Stimulated activated CD8-positive, alpha-beta memory T cell treated with anti-CD3 and anti-CD28 coated beads, Interleukin-7, amount 100 ng/mL, for 24 hours (primary cell): ENCODE results near the gene SLC22A23.

Experiments used
- DNase-seq: peaks from one replicate; pipeline ENCODE4 v3.0.0-alpha.2; 2020; ENCODE audit warnings: low read depth

SLC22A23 gene

GRCh38 chr6:3369985-3370360, 86.9 kb downstream of the SLC22A23 start:
- DNase-seq, result no peak

GRCh38 chr6:3368685-3369084, 88.2 kb downstream of the SLC22A23 start:
- no peak for DNase-seq

DNA sequence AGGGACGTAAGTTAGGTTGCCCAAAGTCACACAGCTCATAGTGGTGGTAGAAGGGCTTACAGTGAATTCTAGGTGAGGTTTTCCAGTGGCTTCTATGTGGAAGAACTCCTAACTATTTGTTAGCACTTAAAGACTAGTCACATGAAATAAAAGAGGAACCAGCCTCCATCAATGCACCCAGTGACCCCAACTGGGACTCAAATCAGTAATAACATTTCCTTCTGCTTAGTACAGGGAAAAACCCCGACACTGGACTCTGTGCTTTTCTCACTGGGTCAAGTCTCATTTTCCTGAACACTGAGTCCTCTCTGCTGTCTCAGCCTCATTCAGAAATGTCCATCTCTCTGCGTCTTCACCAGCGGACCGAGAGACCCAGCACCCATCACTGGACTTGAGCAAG, 89.2 kb downstream of the SLC22A23 start:
- DNase-seq, result no peak

DNA sequence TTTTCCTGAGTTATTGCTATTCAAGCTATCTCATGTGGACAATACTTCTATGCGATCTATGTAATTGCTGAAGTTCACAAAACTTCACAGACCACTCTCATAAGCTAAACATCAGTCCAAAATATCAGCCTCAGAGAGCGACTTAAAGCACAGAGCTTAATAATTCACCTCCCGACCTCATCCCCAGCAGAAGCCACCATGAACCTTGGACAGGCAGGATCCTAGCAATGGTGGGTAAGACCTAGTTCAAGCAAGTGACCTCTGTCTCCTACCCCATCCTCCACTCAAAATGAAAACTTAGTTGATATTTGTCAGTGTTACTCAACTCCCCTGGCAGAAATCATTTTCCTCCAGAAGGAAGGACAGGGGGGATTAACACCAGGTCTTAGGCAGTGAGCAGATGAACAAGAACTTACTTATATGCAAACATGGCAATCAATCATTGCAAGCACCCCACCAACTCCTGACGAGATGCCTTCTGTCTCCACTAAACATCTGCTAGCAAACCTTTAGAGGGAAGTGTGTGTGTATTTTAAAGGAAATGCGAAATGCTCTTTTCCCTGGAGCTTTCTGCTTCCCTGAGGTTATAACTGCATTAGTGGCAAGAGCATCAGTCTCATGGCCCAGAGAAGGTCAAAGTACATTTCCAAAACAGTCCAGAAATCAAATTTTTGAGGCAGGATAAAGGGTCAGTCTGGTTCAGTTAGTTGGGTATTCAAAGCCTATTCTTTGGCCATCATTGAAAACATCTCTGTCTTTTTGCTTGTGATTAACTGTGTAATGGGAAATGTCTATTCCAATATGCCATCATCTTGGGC, 90.0 kb downstream of the SLC22A23 start:
- no peak for DNase-seq

DNA sequence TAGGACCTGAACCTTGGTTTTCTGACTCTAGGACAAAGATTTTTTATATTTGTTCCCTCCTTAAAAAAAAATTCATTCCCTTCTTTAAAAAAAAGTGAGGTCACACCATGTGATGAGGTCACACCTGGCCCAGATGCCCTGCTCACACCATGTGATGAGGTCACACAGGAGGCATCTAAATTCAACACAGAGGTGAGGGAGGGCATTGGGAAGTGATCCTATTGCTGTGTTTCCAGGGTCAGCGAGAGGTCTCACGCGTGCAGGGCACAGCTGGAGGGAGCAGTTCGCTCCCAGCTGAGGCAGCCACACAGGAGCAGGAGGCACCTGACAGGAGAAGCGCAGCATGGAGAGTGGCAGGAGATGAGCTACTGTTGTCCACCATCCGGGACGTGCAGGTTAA, 92.5 kb downstream of the SLC22A23 start:
- no peak for DNase-seq

- no peak for DNase-seq
These were observed 93.4 kb downstream of the SLC22A23 start for GRCh38 chr6:3363296-3364025.

DNA sequence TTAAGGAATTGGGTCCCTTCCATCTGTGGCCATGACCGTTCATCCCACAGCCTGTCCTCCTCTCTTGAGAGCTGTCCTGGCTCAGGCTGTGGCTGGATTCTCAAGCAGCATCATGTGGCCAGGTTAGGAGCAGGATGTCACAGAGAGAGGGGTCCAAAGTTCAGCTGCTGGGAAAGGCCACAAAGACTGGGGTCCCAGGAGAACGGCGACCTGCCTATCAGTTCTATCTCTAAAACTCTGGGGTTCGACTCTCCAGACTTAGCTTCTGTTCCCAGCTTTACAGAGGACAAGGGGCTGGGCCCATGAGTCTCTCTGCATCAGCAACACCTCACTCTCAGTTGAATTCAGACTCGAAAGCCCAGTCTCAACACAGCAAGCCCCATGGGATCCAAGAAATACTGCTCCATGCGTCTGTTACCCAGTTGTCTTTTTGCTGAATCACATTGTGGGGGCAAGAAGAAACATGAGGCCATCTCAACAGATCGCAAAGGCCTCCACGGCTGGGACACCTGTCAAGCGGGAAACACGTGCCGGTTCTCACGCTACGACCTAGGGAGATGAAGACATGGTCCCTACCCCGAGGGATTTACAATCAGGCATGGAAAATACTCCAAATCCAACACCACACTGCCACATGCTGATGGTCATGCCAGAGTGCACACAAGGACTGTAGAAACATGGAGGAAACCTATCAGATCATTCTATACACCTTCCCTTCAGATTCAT, 95.4 kb downstream of the SLC22A23 start:
- no peak for DNase-seq

DNA sequence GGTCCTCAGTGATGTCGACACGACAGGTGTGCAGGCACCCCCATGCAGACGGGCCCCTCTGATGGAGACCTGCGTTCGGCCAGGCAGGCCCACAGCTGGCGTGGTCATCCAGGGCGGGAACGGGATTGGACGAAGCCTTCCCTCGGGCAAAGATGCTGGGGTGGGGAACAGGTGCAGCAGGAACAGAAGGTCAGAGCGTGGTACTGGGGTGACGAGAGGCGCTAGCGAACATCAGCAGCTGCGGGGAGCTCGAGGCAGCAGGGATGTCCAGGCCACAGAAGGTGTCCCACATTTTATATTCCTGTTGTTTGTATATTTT, 96.2 kb downstream of the SLC22A23 start:
- no peak for DNase-seq

DNA sequence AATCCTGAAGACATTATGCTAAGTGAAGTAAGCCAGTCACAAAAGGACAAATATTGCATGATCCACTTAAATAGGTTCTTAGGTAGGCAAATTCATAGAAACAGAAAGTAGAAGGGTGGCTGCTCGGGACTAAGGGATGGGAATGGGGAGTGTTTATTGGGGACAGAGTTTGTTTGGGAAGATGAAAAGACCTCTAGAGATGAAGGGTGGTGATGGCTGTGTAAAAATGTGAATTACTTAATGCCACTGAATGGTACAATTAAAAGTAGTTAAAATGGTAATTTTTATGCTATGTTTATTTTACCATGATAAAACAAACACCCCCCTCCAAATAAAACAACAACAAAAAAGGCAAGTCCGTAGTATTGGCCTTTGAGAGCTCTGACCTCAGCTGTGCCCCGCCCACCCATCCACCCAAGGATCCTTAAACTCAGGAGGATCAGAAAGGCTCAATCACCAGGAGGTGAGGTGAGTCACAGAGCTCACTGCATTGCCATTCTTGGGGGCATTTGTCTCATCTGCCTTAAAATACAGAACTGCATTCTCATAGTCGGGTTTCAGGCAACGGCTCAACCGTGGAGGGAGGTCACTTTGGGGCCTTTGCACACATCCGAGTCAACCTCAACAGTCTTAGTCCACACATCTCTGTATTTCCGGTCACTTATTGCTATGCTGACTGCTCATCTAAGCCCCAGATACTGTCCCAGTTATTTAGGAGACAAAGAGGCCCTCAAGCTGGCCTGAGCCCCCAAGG, 96.7 kb downstream of the SLC22A23 start:
- no peak for DNase-seq

DNA sequence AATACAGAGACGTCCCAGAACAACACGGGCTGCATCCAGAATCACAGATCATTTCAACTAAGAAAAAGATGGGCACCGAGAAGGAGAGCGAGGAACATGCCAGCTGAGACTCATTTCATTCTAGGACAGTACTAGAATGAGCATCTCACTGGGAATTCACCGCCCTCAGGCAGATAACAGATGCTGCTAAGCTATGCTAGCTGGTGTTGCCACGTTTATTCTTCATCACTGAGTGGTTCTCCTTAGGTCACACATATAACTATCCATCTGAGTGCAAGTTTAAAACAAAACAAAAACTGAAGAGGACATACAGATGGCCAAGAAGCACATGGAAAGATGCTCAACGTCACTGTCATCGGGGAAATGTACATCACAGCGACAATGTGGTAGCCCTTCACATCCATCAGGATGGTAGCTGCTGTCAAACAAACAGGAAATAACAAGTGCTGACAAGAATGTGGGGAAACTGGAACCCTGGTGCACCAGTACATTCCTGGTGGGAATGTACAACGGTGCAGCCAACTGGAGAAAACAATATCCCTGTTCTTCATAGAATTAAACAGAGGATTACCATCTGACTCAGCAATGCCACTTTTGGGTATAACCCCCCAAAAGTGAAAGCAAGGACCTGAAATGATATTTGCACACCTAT, 97.6 kb downstream of the SLC22A23 start:
- DNase-seq, result no peak

DNA sequence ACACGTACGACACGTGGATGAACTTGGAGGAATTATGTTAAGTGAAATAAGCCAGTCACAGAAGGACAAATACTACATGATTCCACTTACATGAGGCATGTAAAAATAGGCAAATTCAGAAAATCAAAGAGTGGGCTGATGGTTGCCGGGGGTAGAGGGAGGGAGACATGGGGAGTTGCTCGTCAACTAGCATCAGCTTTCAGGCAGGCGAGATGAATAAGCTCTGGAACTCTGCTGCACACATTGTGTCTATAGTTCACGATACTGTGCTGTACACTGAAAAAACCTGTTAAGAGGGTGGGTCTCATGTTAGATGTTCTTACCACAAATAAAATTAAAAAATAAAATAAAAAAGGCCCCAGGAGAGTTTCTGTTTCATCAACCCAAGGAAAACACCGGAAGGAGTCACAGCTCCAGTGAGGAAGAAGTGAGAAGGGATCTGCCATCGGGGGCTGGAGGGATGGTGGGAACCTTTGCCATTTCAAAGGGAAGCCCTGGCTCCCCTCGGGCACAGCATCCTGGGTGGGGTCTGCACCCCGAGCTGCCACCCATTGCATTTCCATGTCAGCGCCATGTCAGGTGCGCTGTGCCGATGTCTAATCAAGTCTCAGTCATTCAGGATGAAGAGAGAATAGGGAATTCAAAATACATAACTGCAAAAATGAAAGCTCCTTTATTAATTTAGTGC, 98.3 kb downstream of the SLC22A23 start:
- no peak for DNase-seq

DNA sequence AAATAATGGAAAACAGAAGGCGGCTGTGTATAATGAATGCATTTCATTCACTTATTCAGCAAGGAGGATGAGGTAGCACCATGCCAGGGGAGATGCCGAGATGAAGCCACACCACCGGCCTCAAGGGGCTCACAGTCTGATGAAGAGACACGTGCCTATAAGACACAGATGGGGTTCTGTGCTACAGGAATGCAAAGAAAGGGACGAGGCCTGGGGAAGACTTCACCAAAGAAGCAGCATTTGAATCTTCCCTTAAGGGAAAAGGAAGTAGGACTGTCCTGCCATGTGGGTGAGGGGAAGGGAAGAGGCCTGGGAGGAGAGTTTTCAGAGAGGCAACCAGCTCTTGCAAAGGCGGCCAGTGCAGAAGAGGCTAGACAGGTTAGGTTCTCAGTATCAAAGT, 99.2 kb downstream of the SLC22A23 start:
- no peak for DNase-seq

DNA sequence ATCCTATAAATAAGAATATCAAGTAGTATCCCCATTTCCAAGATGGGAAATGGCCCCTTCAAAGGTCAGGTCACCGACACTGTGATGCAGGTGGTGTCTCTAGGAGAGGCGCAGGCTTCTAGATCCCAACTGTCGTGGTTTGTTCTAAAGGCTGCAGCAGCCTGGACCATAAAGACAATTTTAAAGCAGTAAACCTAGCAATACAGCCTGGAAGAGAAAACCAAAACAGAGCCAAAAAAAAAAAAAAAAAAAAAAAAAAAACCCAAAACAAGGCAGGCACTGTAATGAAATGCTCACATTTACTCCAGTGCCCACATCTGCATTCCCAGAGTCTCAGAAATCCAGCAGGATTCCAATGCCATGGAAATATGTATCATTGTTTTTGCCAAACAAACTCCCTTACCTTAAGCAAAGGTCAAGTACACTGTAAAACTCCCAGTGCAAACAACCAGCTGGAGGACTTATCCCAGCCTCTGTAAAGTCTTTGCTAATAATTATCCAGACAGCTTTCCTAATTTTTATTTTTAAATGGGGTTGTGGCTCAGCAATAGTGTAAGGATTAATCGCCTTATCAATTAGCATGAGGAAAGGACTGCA, 99.9 kb downstream of the SLC22A23 start:
- DNase-seq, result no peak

GRCh38 chr6:3356056-3356823, 100.6 kb downstream of the SLC22A23 start:
- DNase-seq, result peak; percentile 17

DNA sequence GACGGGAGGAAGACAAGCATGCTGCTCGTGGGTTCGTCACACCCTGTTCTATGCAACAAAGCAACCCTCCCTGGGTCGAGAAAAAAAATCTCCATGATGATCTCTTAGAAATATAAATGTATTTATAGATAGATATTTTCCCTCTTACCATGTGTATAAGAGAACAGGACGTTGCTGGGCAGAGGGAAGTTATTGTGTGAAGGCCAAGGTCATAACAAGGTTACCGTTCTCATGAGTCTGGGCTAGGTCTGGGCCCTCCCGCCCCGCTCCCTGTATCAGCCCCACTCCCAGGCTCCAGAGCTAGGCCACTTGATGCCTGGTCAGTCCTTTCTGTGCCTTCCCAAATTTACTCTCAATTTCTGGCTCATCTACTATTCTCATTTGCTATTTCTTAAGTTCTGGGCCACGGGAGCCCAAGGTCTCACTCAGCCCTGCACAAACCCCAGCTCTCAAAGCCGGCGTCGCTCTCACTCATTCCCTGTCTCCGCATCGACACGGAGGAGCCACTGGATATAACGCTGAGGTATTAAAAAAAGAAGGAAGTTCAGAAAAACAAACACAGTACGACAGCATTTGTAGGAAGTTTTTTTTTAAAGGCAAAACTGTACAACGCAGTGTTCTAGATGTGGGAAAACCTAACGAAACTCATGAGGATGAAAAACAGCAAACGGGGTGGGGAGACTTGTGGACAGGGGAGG, 101.3 kb downstream of the SLC22A23 start:
- DNase-seq, result no peak

GRCh38 chr6:3355011-3355357, 101.9 kb downstream of the SLC22A23 start:
- no peak for DNase-seq

GRCh38 chr6:3353939-3354338, 102.9 kb downstream of the SLC22A23 start:
- no peak for DNase-seq

GRCh38 chr6:3353213-3353903, 103.5 kb downstream of the SLC22A23 start:
- no peak for DNase-seq

DNA sequence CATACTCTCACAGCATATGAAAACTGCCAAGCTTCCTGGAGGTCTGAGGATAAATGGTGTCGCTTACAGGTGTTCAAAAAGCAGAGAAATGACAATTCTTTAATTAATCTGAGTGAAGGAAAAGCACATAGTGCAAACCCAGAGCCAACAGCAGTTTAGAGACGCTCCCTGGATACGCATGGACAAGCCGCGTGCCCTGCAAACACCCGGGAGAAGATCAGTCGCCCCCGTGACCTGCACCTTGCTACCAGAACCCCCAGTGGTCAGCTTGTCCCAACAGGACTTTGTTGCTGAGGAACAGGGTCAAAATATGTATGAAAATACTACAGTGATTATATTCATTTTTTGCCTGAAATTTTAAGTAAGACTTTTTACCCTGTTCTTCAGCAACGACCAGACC, 104.2 kb downstream of the SLC22A23 start:
- DNase-seq, result no peak
